PFSK-1 (cell line): ENCODE results near the gene RBM6.

ENCODE experiments used
- FOXP2 ChIP-seq: optimal IDR thresholded peaks from 2 replicates; pipeline ENCODE3; 2011; ENCODE audit warnings: borderline replicate concordance, control low read depth, inconsistent platforms; ENCODE audit not compliant: insufficient read depth; ENCODE audit errors: extremely low read length, extremely low read depth
- POLR2AphosphoS5 ChIP-seq: IDR thresholded peaks from 2 replicates; pipeline ENCODE4 v1.6.1; 2012; ENCODE audit warnings: low read depth, mild to moderate bottlenecking, control low read depth, low read length, moderate library complexity
- SIN3A ChIP-seq: IDR thresholded peaks from 2 replicates; pipeline ENCODE4 v1.6.1; 2012; ENCODE audit warnings: mild to moderate bottlenecking, low read length, moderate library complexity, borderline replicate concordance; ENCODE audit not compliant: insufficient read depth
- TAF1 ChIP-seq: IDR thresholded peaks from 2 replicates; pipeline ENCODE4 v1.6.1; 2012; ENCODE audit warnings: low read length, control low read depth, borderline replicate concordance; ENCODE audit not compliant: insufficient read depth
- TF ChIP-seq, protein P1 (sequence below), 2 experiments: IDR thresholded peaks; 2 replicates each; pipeline versions ENCODE4 v1.6.1 to v1.8.0; 2011 to 2012; ENCODE audit warnings: low read depth in 2 of 2, low read length in 2 of 2, control low read depth in 1 of 2, inconsistent platforms in 1 of 2, mild to moderate bottlenecking in 1 of 2, moderate library complexity in 1 of 2; ENCODE audit not compliant: insufficient read depth in 1 of 2

Gene RBM6

DNA sequence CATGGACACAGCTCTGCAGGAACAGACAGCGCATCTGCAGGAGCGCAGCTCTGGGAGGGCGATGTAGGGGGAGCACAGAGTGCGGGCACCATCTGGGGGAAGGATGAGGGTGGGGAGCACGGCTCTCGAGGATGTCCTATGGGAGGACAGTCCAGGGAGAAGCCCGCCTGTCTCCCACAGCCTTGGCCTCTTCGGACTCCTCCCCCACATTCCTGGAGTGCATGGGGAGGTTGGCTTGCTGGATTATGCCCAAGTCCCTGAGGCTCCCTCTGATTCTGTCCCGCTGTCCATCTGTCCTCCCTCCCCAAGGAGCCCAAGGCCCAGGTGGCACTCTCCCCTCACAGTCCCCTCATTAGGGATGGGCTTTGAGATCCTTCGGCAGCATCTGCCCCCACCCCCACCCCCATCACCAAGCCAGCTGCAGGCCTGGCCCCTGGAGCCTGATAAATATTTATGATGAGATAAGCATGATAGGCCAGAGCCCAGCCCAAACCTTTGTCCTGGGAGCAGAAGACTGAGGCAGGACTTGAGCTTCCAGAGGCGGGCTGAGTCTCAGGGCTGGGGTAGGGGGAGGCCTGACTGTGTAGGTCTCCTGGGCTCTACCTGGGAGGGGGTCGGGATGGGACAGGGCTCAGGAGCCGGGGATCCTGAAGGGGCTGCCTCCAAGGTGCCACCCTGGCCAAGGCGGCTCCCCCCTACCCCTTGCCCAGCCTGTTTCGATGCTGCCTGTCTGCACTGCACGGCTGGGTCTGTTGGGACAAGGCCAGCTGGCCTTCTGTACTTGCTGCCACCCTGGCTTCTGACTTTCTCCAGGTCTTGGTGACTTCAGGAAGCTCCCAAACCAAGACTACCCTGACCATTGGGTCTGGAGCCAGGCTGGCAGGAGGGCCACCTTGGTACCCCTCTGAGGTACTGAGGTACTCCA lies 186.6 kb downstream of the RBM6 start:
- TF ChIP-seq FOXP2, result no peak
- no peak for TF ChIP-seq SIN3A
- TF ChIP-seq, protein P1, sequence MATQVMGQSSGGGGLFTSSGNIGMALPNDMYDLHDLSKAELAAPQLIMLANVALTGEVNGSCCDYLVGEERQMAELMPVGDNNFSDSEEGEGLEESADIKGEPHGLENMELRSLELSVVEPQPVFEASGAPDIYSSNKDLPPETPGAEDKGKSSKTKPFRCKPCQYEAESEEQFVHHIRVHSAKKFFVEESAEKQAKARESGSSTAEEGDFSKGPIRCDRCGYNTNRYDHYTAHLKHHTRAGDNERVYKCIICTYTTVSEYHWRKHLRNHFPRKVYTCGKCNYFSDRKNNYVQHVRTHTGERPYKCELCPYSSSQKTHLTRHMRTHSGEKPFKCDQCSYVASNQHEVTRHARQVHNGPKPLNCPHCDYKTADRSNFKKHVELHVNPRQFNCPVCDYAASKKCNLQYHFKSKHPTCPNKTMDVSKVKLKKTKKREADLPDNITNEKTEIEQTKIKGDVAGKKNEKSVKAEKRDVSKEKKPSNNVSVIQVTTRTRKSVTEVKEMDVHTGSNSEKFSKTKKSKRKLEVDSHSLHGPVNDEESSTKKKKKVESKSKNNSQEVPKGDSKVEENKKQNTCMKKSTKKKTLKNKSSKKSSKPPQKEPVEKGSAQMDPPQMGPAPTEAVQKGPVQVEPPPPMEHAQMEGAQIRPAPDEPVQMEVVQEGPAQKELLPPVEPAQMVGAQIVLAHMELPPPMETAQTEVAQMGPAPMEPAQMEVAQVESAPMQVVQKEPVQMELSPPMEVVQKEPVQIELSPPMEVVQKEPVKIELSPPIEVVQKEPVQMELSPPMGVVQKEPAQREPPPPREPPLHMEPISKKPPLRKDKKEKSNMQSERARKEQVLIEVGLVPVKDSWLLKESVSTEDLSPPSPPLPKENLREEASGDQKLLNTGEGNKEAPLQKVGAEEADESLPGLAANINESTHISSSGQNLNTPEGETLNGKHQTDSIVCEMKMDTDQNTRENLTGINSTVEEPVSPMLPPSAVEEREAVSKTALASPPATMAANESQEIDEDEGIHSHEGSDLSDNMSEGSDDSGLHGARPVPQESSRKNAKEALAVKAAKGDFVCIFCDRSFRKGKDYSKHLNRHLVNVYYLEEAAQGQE (IDR thresholded peaks at IDR 0.05; ENCODE audit: insufficient read depth in 1 of 2, low read depth in 2 of 2, low read length in 2 of 2), result no peak
- no peak for TF ChIP-seq POLR2AphosphoS5
- no peak for TF ChIP-seq TAF1
